ENCODE results near the gene M1AP.

M1AP gene

DNA sequence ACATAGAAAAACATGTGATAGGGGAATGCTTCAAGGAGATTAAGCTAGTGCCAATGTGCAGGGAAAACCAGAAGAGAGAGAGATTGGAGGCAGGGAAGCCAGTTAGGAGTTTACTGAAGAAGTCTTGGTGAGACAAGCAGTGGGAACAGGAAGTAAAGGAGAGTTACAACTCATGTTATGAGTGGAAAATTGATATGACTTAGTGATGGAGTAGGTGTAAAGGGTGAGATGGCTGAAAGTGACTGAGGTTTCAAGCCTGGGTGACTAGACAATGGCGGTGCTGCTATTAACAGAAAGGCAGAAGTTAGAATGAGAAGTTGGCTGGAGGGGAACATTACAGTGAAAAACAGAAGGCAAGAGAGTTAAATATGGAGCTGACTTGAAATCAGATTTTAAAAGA, 77.1 kb downstream of the M1AP start:
- TF ChIP-seq, protein P1, sequence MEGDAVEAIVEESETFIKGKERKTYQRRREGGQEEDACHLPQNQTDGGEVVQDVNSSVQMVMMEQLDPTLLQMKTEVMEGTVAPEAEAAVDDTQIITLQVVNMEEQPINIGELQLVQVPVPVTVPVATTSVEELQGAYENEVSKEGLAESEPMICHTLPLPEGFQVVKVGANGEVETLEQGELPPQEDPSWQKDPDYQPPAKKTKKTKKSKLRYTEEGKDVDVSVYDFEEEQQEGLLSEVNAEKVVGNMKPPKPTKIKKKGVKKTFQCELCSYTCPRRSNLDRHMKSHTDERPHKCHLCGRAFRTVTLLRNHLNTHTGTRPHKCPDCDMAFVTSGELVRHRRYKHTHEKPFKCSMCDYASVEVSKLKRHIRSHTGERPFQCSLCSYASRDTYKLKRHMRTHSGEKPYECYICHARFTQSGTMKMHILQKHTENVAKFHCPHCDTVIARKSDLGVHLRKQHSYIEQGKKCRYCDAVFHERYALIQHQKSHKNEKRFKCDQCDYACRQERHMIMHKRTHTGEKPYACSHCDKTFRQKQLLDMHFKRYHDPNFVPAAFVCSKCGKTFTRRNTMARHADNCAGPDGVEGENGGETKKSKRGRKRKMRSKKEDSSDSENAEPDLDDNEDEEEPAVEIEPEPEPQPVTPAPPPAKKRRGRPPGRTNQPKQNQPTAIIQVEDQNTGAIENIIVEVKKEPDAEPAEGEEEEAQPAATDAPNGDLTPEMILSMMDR (IDR thresholded peaks at IDR 0.05; ENCODE audit: low read depth, low read length), result no peak
- H3K4me3 ChIP-seq (replicated peaks in 1 of 2; ENCODE audit: low read depth in 2 of 2, low read length in 2 of 2), result no peak overlapping the region
- DNase-seq (ENCODE audit: low read depth in 2 of 2), result no peak

DNA sequence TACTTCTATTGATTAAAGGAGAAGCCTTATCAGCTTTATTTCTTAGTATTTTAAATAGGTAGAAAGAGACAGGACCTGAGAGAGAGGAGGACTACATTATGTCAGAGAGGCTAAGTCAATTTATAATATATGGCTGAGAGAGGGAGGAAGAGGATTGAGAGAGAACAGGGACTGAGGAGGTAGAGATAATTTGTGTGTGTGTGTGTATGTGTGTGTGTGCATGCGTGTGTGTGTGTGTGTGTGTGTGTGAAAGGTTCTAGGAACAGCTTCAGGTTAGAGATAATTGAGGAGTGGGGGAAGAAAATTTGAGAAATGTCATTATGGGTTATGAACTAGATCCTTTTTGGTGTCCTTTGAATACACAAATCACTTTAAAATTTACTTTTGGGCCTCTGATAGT, 78.4 kb downstream of the M1AP start:
- H3K4me3 ChIP-seq (replicated peaks in 1 of 2; ENCODE audit: low read depth in 2 of 2, low read length in 2 of 2), result no peak overlapping the region
- no peak for DNase-seq (ENCODE audit: low read depth in 2 of 2)
- TF ChIP-seq, protein P1 (IDR thresholded peaks at IDR 0.05; ENCODE audit: low read depth, low read length), result no peak

DNA sequence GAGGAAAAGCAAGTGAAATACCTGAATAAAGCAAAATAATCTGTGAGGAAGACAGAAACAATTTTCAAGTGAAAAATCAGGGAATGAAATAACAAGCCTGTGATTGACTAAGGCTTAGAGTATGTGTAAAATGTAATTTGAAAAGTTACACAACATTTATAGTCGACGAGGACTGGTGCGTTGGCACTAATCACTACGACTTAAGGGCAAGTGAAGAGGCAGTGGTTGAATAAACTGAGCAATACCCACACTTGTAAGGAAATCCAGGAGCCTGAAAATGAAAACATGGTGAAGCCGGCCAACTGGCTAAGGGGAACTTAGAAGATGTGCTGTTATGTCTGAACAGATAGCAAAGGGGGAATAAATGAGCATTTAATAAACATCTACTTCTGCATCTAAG, 80.2 kb downstream of the M1AP start:
- peak; percentile 86 to 93 for DNase-seq (ENCODE audit: low read depth in 2 of 2)
- TF ChIP-seq, protein P1 (IDR thresholded peaks at IDR 0.05; ENCODE audit: low read depth, low read length), result no peak
- no peak overlapping the region for H3K4me3 ChIP-seq (replicated peaks in 1 of 2; ENCODE audit: low read depth in 2 of 2, low read length in 2 of 2)

DNA sequence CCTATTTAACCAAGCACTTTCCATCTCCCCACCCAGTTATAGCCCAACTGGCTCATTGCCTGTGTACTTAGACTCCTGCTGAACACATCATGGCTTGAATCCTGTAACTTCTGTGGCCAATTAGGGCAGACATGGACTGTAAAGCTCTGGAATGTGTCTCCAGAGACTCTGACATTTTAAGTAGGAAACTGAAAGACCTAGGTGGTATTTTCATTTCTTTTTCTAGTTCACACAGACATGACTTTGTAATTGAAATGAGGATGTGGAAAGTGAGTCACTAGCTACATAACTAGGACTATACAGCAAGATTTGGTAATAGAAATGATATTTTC, 81.4 kb downstream of the M1AP start:
- TF ChIP-seq, protein P1 (IDR thresholded peaks at IDR 0.05; ENCODE audit: low read depth, low read length), result no peak
- peak; percentile 88 to 97 for DNase-seq (ENCODE audit: low read depth in 2 of 2)
- no peak overlapping the region for H3K4me3 ChIP-seq (replicated peaks in 1 of 2; ENCODE audit: low read depth in 2 of 2, low read length in 2 of 2)

DNA sequence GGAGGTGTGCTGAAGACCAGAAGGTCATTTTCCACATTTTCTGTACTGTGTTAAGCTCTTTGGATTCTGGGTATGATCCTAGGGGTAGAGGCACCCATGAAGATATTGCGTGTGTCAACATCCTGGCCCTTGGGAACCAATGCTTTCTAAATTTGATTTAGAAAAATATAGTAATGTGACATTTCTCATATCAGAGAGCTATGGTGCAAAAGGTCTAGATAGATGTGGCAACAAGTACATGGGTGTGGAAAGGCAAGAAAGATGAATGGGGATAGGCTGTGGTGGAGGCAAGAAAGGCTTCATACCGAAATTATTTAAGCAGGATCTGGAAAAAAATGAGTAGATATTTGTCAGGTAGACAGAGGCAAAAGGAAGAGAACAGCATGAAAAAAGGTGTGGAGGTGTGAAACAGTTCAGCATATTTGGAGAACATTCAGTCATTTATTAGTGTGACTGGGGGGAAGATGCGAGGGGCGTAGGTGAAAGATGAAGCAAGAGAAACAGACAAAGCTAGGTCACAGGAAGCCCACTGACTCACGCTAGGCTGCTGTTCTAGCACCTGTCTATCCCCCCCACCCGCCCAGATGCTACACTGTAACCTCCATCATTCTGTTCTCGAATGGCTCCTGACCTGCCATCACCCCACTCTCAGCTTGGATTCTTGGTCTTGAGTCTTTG, 81.9 kb downstream of the M1AP start:
- no peak overlapping the region for H3K4me3 ChIP-seq (replicated peaks in 1 of 2; ENCODE audit: low read depth in 2 of 2, low read length in 2 of 2)
- DNase-seq (ENCODE audit: low read depth in 2 of 2), result no peak
- TF ChIP-seq, protein P1 (IDR thresholded peaks at IDR 0.05; ENCODE audit: low read depth, low read length), result no peak

DNA sequence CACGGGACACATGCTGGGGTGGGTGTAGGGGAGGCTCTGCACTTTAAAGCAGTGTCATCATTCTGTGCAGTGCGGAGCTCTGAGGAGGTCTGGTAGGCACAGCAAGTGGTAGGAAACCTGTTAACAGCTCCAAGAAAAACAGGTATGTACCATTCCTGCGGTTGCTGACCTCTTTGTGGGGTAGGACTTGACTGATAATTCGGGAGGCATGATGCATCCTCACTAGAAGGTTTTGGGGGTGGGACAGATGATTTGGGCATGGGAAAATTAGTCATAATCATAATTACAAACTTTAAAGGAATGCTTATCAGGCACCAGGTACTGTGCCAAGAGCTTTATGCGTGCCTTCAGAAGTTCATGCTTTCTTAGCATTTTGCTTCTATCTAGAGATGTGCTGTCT, 83.9 kb downstream of the M1AP start:
- TF ChIP-seq, protein P1 (IDR thresholded peaks at IDR 0.05; ENCODE audit: low read depth, low read length), result no peak
- peak; percentile 37 to 87 for DNase-seq (ENCODE audit: low read depth in 2 of 2)
- no peak overlapping the region for H3K4me3 ChIP-seq (replicated peaks in 1 of 2; ENCODE audit: low read depth in 2 of 2, low read length in 2 of 2)
